Kidney (tissue), 14 donors: ENCODE data around the gene CNTN4. TPM values are rescaled to one million over a fixed set of nuclear protein-coding genes. Genes with fewer than 3 reads are reported as not detected.

Source experiments
- DNase-seq, 5 donors: peaks; one replicate each; pipeline ENCODE4 v3.0.0-alpha.2; 2013 to 2020
- FAIRE-seq: peaks from 2 replicates; lab custom pipeline; 2012; peaks lifted over from hg19 to GRCh38; lab: Jason Lieb, UNC
- H3K27ac ChIP-seq, 2 donors: one replicate each; pipeline ENCODE4 v1.7.0; 2013; ENCODE audit warnings: low read depth in 2 of 2, low read length in 2 of 2, inconsistent platforms in 1 of 2
- H3K27me3 ChIP-seq: one replicate; pipeline ENCODE4 v1.7.1; 2013; ENCODE audit warnings: low read length, inconsistent platforms; ENCODE audit not compliant: control insufficient read depth, insufficient read depth
- H3K36me3 ChIP-seq, 3 donors: one replicate each; pipeline versions ENCODE4 v1.7.0 to v1.7.1; 2013; ENCODE audit warnings: low read length in 3 of 3, control low read depth in 1 of 3, inconsistent platforms in 1 of 3; ENCODE audit not compliant: insufficient read depth in 3 of 3, control insufficient read depth in 2 of 3
- H3K4me1 ChIP-seq, 3 donors: one replicate each; pipeline versions ENCODE4 v1.7.0 to v1.7.1; 2013; ENCODE audit warnings: low read length in 3 of 3, inconsistent platforms in 1 of 3, low read depth in 1 of 3; ENCODE audit not compliant: control insufficient read depth in 2 of 3, insufficient read depth in 2 of 3
- H3K4me3 ChIP-seq, 3 donors: one replicate each; pipeline versions ENCODE4 v1.7.0 to v1.8.1; 2013; ENCODE audit warnings: low read length in 3 of 3, control low read depth in 1 of 3, inconsistent platforms in 1 of 3
- H3K9ac ChIP-seq, 3 donors: one replicate each; pipeline versions ENCODE4 v1.7.0 to v1.7.1; 2013; ENCODE audit warnings: low read length in 3 of 3, control low read depth in 1 of 3, inconsistent platforms in 1 of 3
- H3K9me3 ChIP-seq, 3 donors: one replicate each; pipeline versions ENCODE4 v1.7.0 to v1.7.1; 2013; ENCODE audit warnings: low read length in 3 of 3, control low read depth in 1 of 3, inconsistent platforms in 1 of 3; ENCODE audit not compliant: control insufficient read depth in 2 of 3, insufficient read depth in 1 of 3
- CTCF ChIP-seq: IDR thresholded peaks from 3 replicates; pipeline ENCODE4 v1.5.1; 2012; ENCODE audit warnings: mild to moderate bottlenecking, moderate library complexity, borderline replicate concordance; ENCODE audit not compliant: insufficient read depth; ENCODE audit errors: extremely low read depth
- intact Hi-C: fragments of 100-400 bp; cut with DNase I; formaldehyde crosslinking; loops from one replicate; pipeline ENCODE4 v1.11.1; 2022
- polyA plus RNA-seq: library from polyadenylated mRNA; stranded (reverse); fragments of 350-450 nt; fragmentation: Illumina TruSeq; extraction: RNeasy Lipid Tissue Mini Kit (QIAGEN cat#74804); gene quantifications from one replicate; pipeline ENCODE4 v1.2.3, GENCODE V29; 2014; ENCODE audit warnings: low read depth, low replicate concordance; ENCODE audit not compliant: insufficient read depth
- total RNA-seq: library from RNA; stranded (reverse); fragmentation: NEBNext Ultra II Directional; extraction: Animal tissue kit (Norgen Biotek cat#: 25700); gene quantifications from one replicate; pipeline ENCODE4 v1.2.1, GENCODE V29; 2021
- donor health status: control.
- donor health status: control.
- donor health status: control.
- donor health status: control.
- donor health status: control.
- donor health status: DM: yes; HTN: yes; CAD: no.
- donor health status: Normal renal cell carcinoma (clear cell type).

The CNTN4 gene
- total and polyA plus RNA-seq, 2 donors from 2014 or later, result 2.2 to 13.4 TPM

DNA sequence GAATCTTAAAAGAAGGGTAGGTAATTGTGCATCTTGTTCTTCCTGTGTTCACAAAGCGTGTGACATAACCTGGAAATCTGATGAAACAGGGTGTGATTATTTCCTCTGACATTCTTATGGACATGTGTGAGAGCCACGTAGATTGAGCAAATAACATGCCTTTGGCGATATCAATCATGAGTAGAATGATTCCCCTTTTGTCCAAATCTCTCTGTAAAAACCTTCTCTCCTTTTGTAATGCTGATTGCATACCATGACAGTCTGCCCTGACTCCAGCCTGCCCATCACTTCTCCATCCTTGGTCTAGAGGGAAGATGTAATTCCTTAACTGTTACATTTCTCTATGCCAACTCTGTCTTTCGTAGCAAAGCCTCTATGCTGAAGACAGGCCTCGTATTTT, 896.5 kb downstream of the CNTN4 start:
- H3K9me3 ChIP-seq, result no peaks in the 10 kb centered on the region

DNA sequence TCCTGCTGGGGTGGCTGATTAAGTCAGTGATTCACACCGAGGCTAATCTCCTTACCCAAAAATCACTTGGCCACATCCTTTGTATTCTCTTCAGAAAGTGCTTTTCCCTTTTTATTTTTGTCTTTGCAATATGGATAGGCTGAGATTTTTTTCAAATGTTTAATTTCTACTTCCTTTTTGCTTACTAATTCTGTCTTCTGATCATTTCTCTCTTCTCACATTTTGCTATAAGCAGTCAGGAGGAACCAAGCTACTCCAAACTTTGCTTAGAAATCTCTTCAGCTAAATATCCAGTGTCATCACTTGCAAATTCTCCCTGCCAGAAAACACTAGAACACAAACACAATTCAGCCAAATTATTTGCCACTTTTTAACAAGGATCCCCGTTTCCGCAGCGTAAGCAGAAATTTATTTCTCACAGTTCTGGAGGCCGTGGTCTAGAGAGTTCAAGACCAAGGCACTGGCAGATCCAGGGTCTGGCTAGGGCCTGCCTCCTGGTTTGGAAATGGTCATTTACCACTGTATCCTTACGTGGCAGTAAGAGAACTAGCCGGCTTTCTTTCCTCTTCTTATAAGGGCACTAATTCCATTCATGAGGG, 906.6 kb downstream of the CNTN4 start:
- intact Hi-C loops, result no loop called here
- Histone ChIP-seq H3K4me3 (no peak overlapping the region), H3K27me3 (no peaks in the 10 kb centered on the region), H3K9me3 (no peaks in the 10 kb centered on the region), H3K4me1 (no peaks in the 10 kb centered on the region), H3K27ac (no peak overlapping the region), H3K9ac (no peak overlapping the region), H3K36me3 (no peaks in the 10 kb centered on the region)
- TF ChIP-seq CTCF, result no peak
- no peak for DNase-seq
- no peak for FAIRE-seq

More for the DNA sequence above, 896.5 kb downstream of the CNTN4 start:
- Histone ChIP-seq H3K4me1 (no peaks in the 10 kb centered on the region), H3K27ac (no peak overlapping the region), H3K9ac (no peak overlapping the region), H3K4me3 (no peak overlapping the region), H3K36me3 (no peaks in the 10 kb centered on the region), H3K27me3 (no peaks in the 10 kb centered on the region)
- no peak for TF ChIP-seq CTCF
- intact Hi-C loops, result no loop called here
- FAIRE-seq (no peak), DNase-seq (no peak)

- Histone ChIP-seq H3K27ac (no peak overlapping the region), H3K4me1 (peaks cover 0 to 5% (median 3%) of the 10 kb centered on the region in 3 donors), H3K36me3 (no peaks in the 10 kb centered on the region), H3K9me3 (no peaks in the 10 kb centered on the region), H3K4me3 (no peak overlapping the region), H3K9ac (no peak overlapping the region), H3K27me3 (no peaks in the 10 kb centered on the region)
- intact Hi-C loops, result no loop called here
- TF ChIP-seq CTCF, result no peak
- FAIRE-seq, result no peak
- DNase-seq, result no peak
These were observed 914.8 kb downstream of the CNTN4 start for GRCh38 chr3:3013317-3014052.
